Measurements from ENCODE around the gene VSTM2L. TPM values are rescaled to one million over a fixed set of nuclear protein-coding genes. Genes with fewer than 3 reads are reported as not detected.

Gene VSTM2L
- total and polyA plus RNA-seq, 2 donors (not counting 1 experiment from before 2014, with no cell fraction given): 0.66 to 1.7 TPM

DNA sequence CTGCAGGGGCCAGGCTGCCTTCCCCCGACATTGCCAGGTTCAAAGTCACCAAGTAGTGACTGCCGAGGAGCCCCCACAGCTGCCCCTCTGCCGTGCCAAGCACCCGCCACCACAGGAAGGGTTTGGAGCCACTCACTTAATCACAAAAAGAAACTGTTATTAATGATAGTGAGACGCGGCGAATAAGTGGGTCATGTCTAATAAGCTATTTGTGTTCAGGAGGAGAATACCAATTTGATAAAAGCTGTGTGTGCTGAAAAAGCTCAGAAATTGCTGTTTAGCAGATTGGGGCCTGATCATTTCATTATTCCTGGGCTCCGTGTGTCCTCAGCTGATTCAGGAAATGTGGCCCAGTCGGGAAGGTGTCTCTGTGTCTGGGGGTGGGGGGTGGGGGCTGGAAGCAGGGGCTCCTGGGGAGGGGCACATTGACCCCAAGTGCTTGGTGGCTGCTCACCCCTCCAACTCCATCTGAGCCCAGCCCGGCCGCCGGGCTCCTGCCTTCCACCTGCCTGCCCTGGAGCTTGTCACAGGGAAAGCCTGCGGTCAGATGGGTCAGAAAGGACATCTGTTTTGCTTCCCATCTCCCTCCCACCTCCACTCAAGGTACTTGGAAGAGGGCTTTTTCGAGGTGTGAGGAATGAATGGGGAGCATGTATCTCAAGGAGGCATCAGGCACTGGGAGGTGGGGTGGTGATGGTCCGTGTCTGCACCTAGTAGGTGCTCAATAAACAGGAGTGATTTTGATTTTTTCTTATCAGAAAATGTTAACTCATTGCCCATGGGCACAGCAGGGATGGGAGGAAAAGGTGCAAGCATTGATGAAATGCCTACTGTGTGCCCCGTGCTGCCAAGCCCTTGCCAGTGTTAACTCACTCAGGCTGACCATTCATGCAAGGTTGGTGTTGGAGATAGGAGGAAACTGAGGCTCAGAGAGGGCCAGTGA, 3.0 kb downstream of the VSTM2L start:
- Histone ChIP-seq H2AFZ (ENCODE audit: low read length) (no peak overlapping the region), H3K4me3 (replicated peaks in 1 of 4; ENCODE audit: control extremely low read depth in 1 of 4, insufficient read depth in 1 of 4, low read depth in 3 of 4, low read length in 4 of 4) (no peak overlapping the region), H3K9me3 (ENCODE audit: control insufficient read depth, insufficient read depth, low read depth, low read length) (no peaks in the 10 kb centered on the region), H3K4me2 (ENCODE audit: extremely low read depth, insufficient read depth, low read length) (no peak overlapping the region), H3K36me3 (ENCODE audit: control insufficient read depth, insufficient read depth, low read length) (no peaks in the 10 kb centered on the region), H3K79me2 (ENCODE audit: control insufficient read depth, insufficient read depth, low read length) (no peaks in the 10 kb centered on the region), H3K27me3 (ENCODE audit: control insufficient read depth, insufficient read depth, low read length) (peaks cover 47% of the 10 kb centered on the region), H3K27ac (ENCODE audit: insufficient read depth, low read length) (no peak overlapping the region), H4K20me1 (ENCODE audit: control insufficient read depth, extremely low read depth, insufficient read depth, low read length) (no peaks in the 10 kb centered on the region), H3K9ac (ENCODE audit: insufficient read depth, low read length) (no peak overlapping the region), H3K4me1 (ENCODE audit: control insufficient read depth, extremely low read depth, insufficient read depth, low read length) (peaks cover 3% of the 10 kb centered on the region)
- no peak for TF ChIP-seq EZH2 (IDR thresholded peaks at IDR 0.05; ENCODE audit: low read length, missing control alignments)
- TF ChIP-seq, protein P1, sequence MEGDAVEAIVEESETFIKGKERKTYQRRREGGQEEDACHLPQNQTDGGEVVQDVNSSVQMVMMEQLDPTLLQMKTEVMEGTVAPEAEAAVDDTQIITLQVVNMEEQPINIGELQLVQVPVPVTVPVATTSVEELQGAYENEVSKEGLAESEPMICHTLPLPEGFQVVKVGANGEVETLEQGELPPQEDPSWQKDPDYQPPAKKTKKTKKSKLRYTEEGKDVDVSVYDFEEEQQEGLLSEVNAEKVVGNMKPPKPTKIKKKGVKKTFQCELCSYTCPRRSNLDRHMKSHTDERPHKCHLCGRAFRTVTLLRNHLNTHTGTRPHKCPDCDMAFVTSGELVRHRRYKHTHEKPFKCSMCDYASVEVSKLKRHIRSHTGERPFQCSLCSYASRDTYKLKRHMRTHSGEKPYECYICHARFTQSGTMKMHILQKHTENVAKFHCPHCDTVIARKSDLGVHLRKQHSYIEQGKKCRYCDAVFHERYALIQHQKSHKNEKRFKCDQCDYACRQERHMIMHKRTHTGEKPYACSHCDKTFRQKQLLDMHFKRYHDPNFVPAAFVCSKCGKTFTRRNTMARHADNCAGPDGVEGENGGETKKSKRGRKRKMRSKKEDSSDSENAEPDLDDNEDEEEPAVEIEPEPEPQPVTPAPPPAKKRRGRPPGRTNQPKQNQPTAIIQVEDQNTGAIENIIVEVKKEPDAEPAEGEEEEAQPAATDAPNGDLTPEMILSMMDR (conservative IDR thresholded peaks at IDR 0.05 in 1 of 2, IDR thresholded peaks at IDR 0.05 in 1 of 2; ENCODE audit: low read depth in 1 of 2, low read length in 2 of 2): no peak
- DNase-seq (ENCODE audit: low read depth in 2 of 2): no peak

DNA sequence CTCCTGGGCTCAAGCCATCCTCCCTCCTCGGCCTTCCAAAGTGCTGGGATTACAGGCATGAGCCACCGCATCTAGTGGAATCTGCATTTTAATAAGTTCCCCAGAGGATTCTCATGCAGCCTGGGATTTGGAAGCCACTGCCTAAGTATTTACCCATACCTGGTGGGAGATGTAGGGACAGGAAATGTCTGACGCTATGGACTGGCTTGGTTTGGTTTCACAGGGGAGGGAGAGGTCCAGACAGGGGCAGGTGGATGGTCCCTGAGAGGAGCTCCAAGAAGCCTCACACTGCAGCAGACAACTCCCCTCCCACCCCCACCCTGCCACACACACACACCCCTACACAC, 4.4 kb downstream of the VSTM2L start:
- Histone ChIP-seq H3K27ac (ENCODE audit: insufficient read depth, low read length) (no peak overlapping the region), H2AFZ (ENCODE audit: low read length) (no peak overlapping the region), H3K79me2 (ENCODE audit: control insufficient read depth, insufficient read depth, low read length) (no peaks in the 10 kb centered on the region), H3K4me3 (replicated peaks in 1 of 4; ENCODE audit: control extremely low read depth in 1 of 4, insufficient read depth in 1 of 4, low read depth in 3 of 4, low read length in 4 of 4) (no peak overlapping the region), H3K9ac (ENCODE audit: insufficient read depth, low read length) (no peak overlapping the region), H3K4me1 (ENCODE audit: control insufficient read depth, extremely low read depth, insufficient read depth, low read length) (peaks cover 3% of the 10 kb centered on the region), H3K4me2 (ENCODE audit: extremely low read depth, insufficient read depth, low read length) (no peak overlapping the region), H3K9me3 (ENCODE audit: control insufficient read depth, insufficient read depth, low read depth, low read length) (no peaks in the 10 kb centered on the region), H3K27me3 (ENCODE audit: control insufficient read depth, insufficient read depth, low read length) (peaks cover 45% of the 10 kb centered on the region), H4K20me1 (ENCODE audit: control insufficient read depth, extremely low read depth, insufficient read depth, low read length) (no peaks in the 10 kb centered on the region), H3K36me3 (ENCODE audit: control insufficient read depth, insufficient read depth, low read length) (no peaks in the 10 kb centered on the region)
- TF ChIP-seq, protein P1 (conservative IDR thresholded peaks at IDR 0.05 in 1 of 2, IDR thresholded peaks at IDR 0.05 in 1 of 2; ENCODE audit: low read depth in 1 of 2, low read length in 2 of 2): no peak
- no peak for TF ChIP-seq EZH2 (IDR thresholded peaks at IDR 0.05; ENCODE audit: low read length, missing control alignments)
- no peak for DNase-seq (ENCODE audit: low read depth in 2 of 2)

DNA sequence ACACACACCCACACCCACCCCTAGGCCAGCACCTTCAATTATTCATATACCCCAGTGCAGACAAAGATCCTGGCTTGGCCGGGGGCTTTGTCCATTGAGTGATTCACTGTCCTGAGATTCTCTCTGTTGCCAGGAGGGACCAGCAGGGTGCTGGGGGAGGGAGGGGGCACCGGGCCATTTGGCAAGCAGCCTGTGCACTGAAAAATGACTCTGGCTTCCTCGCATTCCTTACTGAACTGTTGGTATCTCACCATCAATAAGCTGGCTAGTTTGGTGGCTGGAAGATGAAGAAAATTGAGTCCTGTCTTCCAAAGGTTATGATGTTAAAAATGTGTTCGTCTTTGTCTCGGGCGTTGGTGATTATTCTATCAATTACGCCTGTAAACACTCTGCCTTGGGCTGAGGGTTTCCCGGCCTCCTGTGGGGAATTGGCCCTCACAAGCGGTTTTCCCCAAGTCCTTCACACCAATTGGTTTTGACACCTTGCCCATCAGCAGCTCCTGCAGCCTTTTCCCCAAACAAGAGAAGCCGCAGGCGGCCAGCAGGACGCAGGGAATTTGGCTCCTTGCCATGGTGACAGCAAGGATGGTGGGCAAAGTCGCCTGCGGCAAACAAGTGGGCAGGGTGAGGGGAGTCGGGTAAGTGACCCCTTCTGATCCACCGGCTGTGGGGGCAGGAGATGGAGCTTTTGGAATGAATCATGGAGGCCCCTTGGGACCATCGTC, 4.9 kb downstream of the VSTM2L start:
- Histone ChIP-seq H3K9me3 (ENCODE audit: control insufficient read depth, insufficient read depth, low read depth, low read length) (no peaks in the 10 kb centered on the region), H3K27ac (ENCODE audit: insufficient read depth, low read length) (no peak overlapping the region), H3K79me2 (ENCODE audit: control insufficient read depth, insufficient read depth, low read length) (no peaks in the 10 kb centered on the region), H3K27me3 (ENCODE audit: control insufficient read depth, insufficient read depth, low read length) (peaks cover 49% of the 10 kb centered on the region), H3K9ac (ENCODE audit: insufficient read depth, low read length) (no peak overlapping the region), H3K36me3 (ENCODE audit: control insufficient read depth, insufficient read depth, low read length) (no peaks in the 10 kb centered on the region), H3K4me3 (replicated peaks in 1 of 4; ENCODE audit: control extremely low read depth in 1 of 4, insufficient read depth in 1 of 4, low read depth in 3 of 4, low read length in 4 of 4) (no peak overlapping the region), H3K4me2 (ENCODE audit: extremely low read depth, insufficient read depth, low read length) (no peak overlapping the region), H4K20me1 (ENCODE audit: control insufficient read depth, extremely low read depth, insufficient read depth, low read length) (no peaks in the 10 kb centered on the region), H3K4me1 (ENCODE audit: control insufficient read depth, extremely low read depth, insufficient read depth, low read length) (peaks cover 3% of the 10 kb centered on the region), H2AFZ (ENCODE audit: low read length) (no peak overlapping the region)
- peak in 1 of 2 donors; percentile 92 for DNase-seq (ENCODE audit: low read depth in 2 of 2)
- TF ChIP-seq, protein P1 (conservative IDR thresholded peaks at IDR 0.05 in 1 of 2, IDR thresholded peaks at IDR 0.05 in 1 of 2; ENCODE audit: low read depth in 1 of 2, low read length in 2 of 2): no peak
- TF ChIP-seq EZH2 (IDR thresholded peaks at IDR 0.05; ENCODE audit: low read length, missing control alignments): no peak

Data from fibroblast of lung (primary cell).